Measurements from ENCODE around the gene PPME1. TPM values are rescaled to one million over a fixed set of nuclear protein-coding genes. Genes with fewer than 3 reads are reported as not detected.

Gene PPME1
- total RNA-seq, 1 experiment from 2014 or later = 39.4 TPM

DNA sequence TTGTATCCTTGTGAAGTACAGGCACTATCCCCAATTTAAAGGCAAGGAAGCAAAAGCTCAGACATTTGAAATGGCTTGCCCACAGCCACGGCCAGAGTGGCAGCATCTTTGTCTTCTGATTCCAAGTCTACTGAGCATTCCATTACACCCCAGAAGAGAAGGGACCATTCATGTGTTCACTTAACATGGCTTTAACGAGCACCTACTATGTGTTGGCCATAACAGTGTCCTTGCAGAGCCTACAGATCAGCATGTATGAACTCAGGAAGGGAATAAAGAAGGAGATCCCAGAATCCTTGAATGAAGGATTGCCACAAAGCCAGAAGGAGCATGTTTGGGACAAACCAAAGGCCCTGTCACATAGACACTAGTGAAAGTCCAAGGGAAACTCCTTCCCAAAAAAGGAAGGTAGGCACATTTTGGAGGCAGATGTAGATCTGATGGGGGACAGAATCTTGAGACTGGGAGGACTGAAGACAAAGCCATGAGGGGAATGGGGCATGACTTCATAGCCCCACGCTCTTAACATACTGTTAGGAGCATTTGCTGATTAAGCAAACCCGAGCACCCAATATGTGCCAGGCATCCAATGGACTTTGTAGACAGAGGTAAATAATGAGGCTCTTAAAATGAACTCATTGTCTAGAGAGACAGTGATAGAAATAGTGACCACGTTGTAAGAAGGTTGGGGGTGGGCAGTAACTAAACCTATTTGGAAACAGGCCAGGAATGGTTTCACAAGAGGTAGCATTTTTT is 85.5 kb downstream of the PPME1 start:
- Histone ChIP-seq H2BK5ac (ENCODE audit: insufficient read length, low read length) (no peak overlapping the region), H3K4me1 (ENCODE audit: insufficient read depth, low read length) (no peaks in the 10 kb centered on the region), H3K27me3 (ENCODE audit: insufficient read depth, low read length) (no peaks in the 10 kb centered on the region), H4K8ac (replicated peaks; ENCODE audit: insufficient read length, low read depth, low read length) (no peak overlapping the region), H3K27ac (ENCODE audit: insufficient read length, low read depth, low read length) (no peak overlapping the region), H3T11ph (ENCODE audit: low read length) (no peak overlapping the region), H2AFZ (ENCODE audit: low read length) (no peak overlapping the region), H3K4ac (ENCODE audit: low read depth, low read length) (no peak overlapping the region), H3K4me2 (ENCODE audit: insufficient read depth, insufficient read length, low read length) (no peak overlapping the region), H3K56ac (ENCODE audit: insufficient read length, low read depth, low read length) (no peak overlapping the region), H2BK20ac (ENCODE audit: low read depth, low read length, poor library complexity, severe bottlenecking) (no peak overlapping the region), H3K79me2 (ENCODE audit: insufficient read depth, low read length) (no peaks in the 10 kb centered on the region), H2AK5ac (ENCODE audit: insufficient read length, low read length) (no peak overlapping the region), H3K14ac (ENCODE audit: insufficient read depth, low read length) (no peak overlapping the region), H2BK15ac (ENCODE audit: low read depth, low read length) (no peak overlapping the region), H3K9me3 (ENCODE audit: control insufficient read depth, low read depth, low read length) (no peaks in the 10 kb centered on the region), H4K91ac (ENCODE audit: insufficient read length, low read depth, low read length) (no peak overlapping the region), H4K20me1 (ENCODE audit: control insufficient read depth, insufficient read depth, insufficient read length) (no peaks in the 10 kb centered on the region), H4K5ac (ENCODE audit: insufficient read length, low read depth, low read length) (no peak overlapping the region), H2BK120ac (ENCODE audit: low read depth, low read length, poor library complexity, severe bottlenecking) (no peak overlapping the region), H3K18ac (ENCODE audit: insufficient read length, low read depth, low read length) (no peak overlapping the region), H3K23me2 (ENCODE audit: insufficient read length, low read depth, low read length, poor library complexity, severe bottlenecking) (no peaks in the 10 kb centered on the region), H3K23ac (ENCODE audit: insufficient read length, low read depth, low read length) (no peak overlapping the region), H3K79me1 (ENCODE audit: insufficient read depth, low read depth, low read length, poor library complexity, severe bottlenecking) (no peaks in the 10 kb centered on the region), H3K9ac (ENCODE audit: extremely low read depth, insufficient read length, low read length) (no peak overlapping the region), H2BK12ac (ENCODE audit: insufficient read length, low read depth, low read length) (no peak overlapping the region)
- Mint-ChIP-seq H3K27me3 (ENCODE audit: low read depth) (no peaks in the 10 kb centered on the region), H3K4me1 (no peaks in the 10 kb centered on the region), H3K27ac (no peak overlapping the region), H3K36me3 (ENCODE audit: insufficient read depth in 1 of 3, low read depth in 3 of 3) (peaks cover 3 to 28% (median 14%) of the 10 kb centered on the region in 3 experiments; a peak in 6 of 7 replicates), H3K4me3 (no peak overlapping the region), H3K9me3 (peaks cover 0 to 4% of the 10 kb centered on the region in 2 experiments; a peak in 2 of 5 replicates)
- DNase-seq = no peak
- TF ChIP-seq, protein P1, sequence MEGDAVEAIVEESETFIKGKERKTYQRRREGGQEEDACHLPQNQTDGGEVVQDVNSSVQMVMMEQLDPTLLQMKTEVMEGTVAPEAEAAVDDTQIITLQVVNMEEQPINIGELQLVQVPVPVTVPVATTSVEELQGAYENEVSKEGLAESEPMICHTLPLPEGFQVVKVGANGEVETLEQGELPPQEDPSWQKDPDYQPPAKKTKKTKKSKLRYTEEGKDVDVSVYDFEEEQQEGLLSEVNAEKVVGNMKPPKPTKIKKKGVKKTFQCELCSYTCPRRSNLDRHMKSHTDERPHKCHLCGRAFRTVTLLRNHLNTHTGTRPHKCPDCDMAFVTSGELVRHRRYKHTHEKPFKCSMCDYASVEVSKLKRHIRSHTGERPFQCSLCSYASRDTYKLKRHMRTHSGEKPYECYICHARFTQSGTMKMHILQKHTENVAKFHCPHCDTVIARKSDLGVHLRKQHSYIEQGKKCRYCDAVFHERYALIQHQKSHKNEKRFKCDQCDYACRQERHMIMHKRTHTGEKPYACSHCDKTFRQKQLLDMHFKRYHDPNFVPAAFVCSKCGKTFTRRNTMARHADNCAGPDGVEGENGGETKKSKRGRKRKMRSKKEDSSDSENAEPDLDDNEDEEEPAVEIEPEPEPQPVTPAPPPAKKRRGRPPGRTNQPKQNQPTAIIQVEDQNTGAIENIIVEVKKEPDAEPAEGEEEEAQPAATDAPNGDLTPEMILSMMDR (conservative IDR thresholded peaks at IDR 0.05) = no peak
- WGBS (ENCODE audit: extremely low coverage, insufficient read length, low lambda C conversion rate) = no CpG with 5 or more reads among the region's 5 CpGs
